Cortex of kidney (tissue), 1 donor: Measurements from ENCODE around the gene KRT36.

ENCODE experiments used
- DNase-seq: peaks from one replicate; lab custom pipeline; 2025; lab: John Stamatoyannopoulos, UW

KRT36 gene

GRCh38 chr17:41476866-41477815, 12.6 kb downstream of the KRT36 start:
- DNase-seq: no peak

DNA sequence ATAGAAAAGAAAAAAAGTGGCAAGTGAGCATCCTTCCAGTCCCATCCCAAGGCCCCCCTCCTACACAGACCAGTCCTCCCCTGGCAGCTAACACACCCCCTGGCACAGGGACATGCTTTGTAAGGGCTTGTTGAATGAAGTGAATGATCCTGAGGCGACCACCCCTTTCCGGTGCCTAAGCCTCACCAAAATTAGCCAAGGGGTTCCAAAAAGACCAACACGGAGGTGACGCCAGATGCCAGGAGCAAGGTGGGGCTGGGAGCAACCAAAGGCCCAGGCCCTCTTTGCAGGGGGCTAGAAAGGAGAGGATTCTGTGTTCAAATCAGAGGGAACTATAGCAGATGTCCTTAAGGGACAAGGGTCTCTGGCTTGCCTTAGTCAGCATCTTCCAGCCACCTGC, 14.3 kb downstream of the KRT36 start:
- DNase-seq: no peak

- DNase-seq: no peak
Observed at GRCh38 chr17:41474863-41475262, 14.8 kb downstream of the KRT36 start.

- no peak for DNase-seq
Observed at GRCh38 chr17:41468346-41468745, 21.4 kb downstream of the KRT36 start.

- DNase-seq: no peak
Observed at GRCh38 chr17:41467561-41467960, 22.1 kb downstream of the KRT36 start.

DNA sequence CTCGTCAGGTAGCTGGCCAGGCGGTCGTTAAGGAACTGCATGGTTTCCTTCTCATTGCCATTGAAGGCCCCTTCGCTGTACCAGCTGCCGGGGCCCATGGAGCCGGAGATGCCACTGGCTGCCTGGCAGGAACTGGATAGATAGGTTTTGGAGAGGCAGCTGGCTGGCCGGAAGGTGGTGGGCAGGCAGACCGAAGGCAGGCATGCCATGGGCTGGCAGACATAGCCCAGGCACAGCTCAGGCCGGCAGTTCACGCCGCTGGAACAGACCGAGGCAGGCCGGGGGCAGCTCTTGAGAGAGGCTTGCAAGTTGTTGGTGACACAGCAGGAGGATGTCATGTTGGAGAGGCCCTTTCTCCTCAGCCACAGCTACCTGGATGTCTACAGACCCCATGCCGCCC, 22.7 kb downstream of the KRT36 start, which contains the start of gene KRT32:
TSS of gene KRT32 (minus strand) at position 399 of the 400 bp plus-strand sequence. CDS start at position 338, 61 bp downstream.
- DNase-seq: no peak

- no peak for DNase-seq
Observed at GRCh38 chr17:41464682-41465081, 25.0 kb downstream of the KRT36 start.

DNA sequence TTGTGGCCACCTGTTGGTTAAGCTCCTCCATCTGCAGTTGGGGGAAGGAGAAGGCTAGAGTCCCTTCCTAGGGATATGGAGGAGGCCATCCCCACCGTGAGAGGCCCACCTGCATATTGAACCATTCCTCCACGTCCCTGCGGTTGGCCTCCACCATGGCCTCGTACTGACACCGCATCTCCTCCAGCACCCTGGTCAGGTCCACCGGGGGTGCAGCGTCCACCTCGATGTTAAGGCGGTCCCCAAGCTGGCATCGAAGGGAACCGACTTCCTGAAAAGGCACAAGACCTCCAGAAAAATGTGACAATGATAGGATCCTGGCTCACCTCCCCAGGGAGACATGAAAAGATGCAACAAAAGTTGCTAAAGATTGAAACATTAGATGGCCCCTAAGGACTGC, 25.5 kb downstream of the KRT36 start:
- no peak for DNase-seq

DNA sequence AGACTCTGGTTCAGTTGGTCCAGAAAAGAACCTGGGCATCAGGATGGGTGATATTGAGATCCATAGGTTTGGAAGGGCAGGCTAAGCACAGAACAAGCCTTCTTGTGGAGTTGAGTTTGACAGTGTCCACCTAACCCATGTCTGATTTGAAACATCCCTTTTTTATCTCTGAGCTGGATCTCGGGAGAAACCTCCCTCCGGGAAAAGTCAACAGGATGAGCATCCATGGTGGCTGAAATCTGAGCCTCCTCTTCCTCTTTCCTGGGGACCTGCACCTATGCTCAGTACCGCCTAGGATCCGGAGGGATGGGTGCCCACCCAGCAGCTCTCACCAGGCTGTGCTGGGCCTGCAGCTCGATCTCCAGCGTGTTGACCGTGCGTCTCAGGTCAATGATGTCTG, 26.0 kb downstream of the KRT36 start:
- DNase-seq: no peak

GRCh38 chr17:41462705-41463104, 27.0 kb downstream of the KRT36 start:
- no peak for DNase-seq

DNA sequence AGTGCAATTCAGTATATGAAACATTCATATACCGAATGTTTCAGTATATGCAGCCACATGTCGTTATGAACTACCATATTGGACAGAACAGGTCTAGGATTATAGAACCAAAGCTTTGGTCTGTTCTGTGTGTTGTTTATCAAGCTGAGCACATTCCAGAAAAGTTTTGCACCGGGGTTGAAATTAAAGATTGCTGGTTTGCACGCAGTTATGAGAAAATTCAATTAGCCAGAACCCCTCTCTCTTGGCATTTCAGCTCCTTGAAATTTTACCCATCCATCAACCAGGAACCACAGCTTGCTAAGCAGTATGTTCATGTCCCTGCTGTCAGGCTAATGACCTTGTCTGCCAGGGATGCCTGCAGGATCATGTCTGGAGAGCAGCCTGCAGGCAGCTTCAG, 32.0 kb downstream of the KRT36 start:
- no peak for DNase-seq

GRCh38 chr17:41456204-41456603, 33.5 kb downstream of the KRT36 start:
- no peak for DNase-seq

DNA sequence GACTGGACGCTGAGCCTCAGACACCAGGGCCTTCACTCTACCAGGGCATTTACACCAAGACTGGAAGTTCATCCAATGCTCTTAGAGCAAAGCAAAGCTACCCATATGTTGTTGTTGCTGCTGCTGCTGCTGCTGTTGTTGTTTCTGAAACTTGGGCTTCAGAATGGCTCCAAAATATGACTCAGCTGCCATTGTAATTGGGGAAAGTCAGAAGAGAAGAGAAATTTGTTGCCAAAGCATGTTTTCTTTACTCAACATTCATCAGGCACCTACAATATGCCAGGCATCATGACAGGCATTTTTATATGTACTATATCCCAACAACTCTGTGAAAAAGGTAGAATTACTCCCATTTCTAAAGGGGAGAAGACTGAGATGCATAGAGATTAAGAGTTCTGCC, 34.5 kb downstream of the KRT36 start:
- no peak for DNase-seq

DNA sequence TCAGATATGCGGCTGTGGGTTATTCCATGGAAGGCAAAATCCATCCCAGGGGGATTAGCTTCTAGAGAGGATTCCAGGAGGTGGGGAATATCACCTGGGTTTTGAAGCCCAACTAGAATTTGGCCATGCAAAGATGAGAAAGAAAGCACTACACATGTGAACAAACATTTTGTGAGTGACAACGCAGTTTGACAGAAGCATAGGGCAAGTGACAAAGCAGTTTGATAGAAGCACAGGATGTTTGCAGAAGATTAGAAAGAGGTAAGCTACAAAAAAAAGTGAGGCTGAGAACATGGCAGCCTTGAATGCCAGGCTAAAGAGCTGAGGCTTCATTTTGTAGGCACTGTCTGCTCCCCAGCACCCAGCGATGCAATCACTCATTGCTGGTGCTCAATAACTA, 36.6 kb downstream of the KRT36 start:
- DNase-seq: no peak

DNA sequence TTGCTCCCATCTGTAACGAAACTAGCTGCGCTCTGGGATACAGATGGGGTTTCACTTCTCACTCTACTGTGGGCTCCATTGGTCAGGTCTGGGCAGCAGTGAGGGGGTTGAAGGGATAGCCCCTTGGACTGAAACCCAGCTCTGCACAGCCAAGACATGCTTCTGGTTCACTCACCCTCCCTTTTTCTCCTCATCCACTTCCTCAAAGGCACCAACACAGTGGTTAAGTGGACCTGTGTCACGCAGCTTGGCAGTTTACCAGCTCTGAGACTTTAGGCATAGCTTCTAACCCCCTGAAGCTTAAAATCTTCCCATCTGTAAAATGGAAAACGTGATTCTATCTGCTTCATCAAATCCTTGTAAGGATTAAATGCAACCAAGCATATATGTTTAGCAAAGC, 37.4 kb downstream of the KRT36 start:
- no peak for DNase-seq

DNA sequence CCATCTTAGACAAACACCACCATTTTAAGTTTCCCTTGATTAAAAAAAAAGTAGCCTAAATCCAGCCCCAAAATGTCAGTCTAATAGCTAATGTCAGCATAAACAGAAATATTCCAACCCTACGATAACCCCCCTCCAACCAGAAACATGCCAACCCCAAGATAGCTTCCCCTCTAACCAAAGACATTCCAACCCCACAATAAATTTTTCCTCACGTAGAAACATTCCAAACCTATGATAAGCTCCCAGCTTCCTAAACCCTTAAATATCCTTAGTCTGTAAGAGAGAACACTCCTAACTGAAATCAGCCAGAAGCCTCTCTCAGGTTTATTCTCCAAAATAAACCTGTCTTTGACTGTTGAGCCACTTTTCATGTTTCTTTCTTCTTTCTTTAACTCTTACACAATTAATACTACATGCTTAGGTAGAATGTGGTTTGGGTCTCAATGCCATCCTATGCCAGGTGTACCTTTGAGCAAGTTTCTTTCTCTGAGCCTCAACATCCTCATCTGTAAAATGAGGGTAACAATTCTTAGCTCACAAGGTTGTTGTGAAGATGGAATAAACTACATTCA, 38.5 kb downstream of the KRT36 start:
- no peak for DNase-seq

DNA sequence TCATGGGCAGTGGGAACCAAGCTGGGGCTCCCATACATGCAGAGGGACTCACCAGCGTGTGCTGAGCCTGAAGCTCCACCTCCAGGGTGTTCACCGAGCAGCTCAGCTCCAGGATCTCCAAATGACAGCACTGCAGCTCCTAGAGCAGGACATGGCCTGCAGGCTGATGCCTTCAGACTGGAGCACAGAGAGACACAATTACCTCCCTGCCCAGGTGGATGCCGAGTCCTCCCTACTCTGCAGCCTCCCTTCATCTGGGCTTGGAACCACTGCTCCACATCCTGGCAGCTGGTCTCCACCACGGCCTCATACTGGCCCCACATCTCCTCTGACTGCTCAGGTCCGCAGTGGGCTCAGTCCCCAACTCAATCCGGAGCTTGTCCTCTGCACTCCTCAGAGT, 40.7 kb downstream of the KRT36 start:
- no peak for DNase-seq

GRCh38 chr17:41448506-41448905, 41.2 kb downstream of the KRT36 start:
- no peak for DNase-seq

DNA sequence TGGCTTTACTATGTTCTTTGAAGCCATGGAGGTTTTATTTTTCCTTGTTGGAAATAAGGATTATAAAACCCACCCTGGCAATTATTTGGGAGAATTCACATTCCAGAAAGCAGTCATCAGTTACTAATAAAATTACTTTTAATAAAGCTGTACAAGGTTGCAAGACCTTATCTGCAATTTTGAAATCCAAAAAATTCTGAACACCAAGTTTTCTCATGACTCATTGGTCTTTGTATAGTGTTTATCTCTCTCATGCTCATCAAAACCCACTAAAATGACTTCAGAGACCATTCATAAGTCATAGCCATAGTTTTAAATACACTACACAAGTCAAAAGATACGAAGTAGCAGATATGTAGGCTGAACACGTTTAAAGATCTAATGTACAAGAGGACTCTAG, 42.9 kb downstream of the KRT36 start:
- DNase-seq: no peak

DNA sequence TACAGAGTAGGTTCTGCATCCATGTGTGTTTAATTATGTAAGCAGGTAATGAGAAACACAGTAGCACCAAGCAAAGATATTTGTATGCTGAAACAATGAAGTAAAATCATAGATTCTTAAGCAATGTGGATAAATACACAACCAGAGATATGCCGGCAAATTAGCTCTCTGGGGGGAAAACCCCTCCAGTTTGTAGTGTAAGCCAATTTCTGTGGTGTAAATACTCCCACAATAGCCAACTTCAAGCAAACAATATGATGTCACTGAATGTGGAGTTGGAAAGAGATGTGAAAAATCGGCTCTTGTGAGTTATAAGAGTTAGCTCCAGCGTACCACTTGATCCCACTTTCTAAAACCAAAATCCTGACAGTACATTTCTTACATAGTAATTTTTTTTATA, 45.1 kb downstream of the KRT36 start:
- DNase-seq: no peak

GRCh38 chr17:41444186-41444585, 45.5 kb downstream of the KRT36 start:
- DNase-seq: no peak

- DNase-seq: no peak
Observed at GRCh38 chr17:41442739-41443138, 47.0 kb downstream of the KRT36 start.

DNA sequence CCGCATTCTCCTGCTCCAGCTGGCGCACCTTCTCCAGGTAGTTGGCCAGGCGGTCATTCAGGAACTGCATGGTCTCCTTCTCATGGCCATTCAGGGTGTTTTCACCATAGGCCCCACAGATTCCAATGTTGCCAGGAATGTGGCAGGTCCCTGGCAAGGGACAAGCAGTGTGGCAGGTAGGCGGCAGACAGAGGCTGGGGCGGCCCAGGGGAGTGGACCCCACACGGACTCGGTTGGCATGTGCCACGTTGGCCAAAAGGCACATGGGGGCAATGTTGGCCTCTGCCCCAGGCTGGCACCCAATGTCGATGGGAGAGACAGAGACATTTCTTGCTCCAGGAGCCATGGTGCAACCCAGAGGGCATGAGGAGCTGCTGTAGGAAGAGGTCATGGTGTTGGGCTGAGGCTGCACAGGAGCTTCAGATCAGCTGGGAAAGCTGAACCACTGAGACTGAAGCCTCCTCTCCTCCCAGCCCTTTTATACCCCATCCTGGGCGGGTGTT, 49.1 kb downstream of the KRT36 start, which contains the start of gene KRT38:
TSS of gene KRT38 (minus strand) at position 453 of the 503 bp plus-strand sequence. CDS start at position 391, 62 bp downstream.
- no peak for DNase-seq
